ENCODE results near the gene CYB561A3. TPM values are rescaled to one million over a fixed set of nuclear protein-coding genes. Genes with fewer than 3 reads are reported as not detected.

Gene CYB561A3
- total and polyA plus RNA-seq, 10 donors = 62.1 to 138 (median 91.4) TPM

DNA sequence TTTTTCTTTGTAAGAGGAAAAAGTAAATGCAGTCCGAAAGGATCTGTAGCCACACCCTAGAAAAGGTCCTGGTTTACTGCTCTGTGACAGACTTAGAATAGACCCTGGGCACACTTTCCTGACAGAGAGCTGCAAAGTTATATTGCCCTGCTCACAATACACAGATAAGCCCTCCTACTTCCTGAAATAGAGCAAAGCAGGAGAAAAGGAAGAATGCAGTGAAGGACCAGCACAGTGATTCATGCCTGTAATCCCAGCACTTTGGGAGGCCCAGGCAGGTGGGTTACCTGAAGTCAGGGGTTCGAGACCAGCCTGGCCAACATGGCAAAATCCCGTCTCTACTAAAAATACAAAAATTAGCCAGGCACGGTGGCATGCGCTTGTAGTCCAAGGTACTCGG is 2.2 kb downstream of the CYB561A3 start:
- TF ChIP-seq, protein P1, sequence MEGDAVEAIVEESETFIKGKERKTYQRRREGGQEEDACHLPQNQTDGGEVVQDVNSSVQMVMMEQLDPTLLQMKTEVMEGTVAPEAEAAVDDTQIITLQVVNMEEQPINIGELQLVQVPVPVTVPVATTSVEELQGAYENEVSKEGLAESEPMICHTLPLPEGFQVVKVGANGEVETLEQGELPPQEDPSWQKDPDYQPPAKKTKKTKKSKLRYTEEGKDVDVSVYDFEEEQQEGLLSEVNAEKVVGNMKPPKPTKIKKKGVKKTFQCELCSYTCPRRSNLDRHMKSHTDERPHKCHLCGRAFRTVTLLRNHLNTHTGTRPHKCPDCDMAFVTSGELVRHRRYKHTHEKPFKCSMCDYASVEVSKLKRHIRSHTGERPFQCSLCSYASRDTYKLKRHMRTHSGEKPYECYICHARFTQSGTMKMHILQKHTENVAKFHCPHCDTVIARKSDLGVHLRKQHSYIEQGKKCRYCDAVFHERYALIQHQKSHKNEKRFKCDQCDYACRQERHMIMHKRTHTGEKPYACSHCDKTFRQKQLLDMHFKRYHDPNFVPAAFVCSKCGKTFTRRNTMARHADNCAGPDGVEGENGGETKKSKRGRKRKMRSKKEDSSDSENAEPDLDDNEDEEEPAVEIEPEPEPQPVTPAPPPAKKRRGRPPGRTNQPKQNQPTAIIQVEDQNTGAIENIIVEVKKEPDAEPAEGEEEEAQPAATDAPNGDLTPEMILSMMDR (IDR thresholded peaks at IDR 0.05 in 8 of 11, conservative IDR thresholded peaks at IDR 0.05 in 3 of 11) = no peak
- TF ChIP-seq POLR2A (IDR thresholded peaks at IDR 0.05) (no peak), POLR2AphosphoS5 (IDR thresholded peaks at IDR 0.05) (no peak)
- DNase-seq = no peak
- Histone ChIP-seq H3K27me3 (replicated peaks in 1 of 7) (no peaks in the 10 kb centered on the region), H3K4me1 (peaks cover 41 to 92% (median 81%) of the 10 kb centered on the region in 6 donors), H3K9me3 (no peaks in the 10 kb centered on the region), H3K4me3 (peak overlapping the region in 4 of 8 donors; percentile 59 to 93 (median 77)), H3K36me3 (peaks cover 0 to 31% (median 12%) of the 10 kb centered on the region in 6 donors), H3K27ac (peak overlapping the region in 6 of 8 donors; percentile 36 to 100 (median 99))
- WGBS, 5 donors = 62 to 76% (median 68%) methylated on average over 6 of the region's 6 CpGs
- intact Hi-C loops (cut with DNase I; ENCODE audit: low total_unique reads) = no loop called here

DNA sequence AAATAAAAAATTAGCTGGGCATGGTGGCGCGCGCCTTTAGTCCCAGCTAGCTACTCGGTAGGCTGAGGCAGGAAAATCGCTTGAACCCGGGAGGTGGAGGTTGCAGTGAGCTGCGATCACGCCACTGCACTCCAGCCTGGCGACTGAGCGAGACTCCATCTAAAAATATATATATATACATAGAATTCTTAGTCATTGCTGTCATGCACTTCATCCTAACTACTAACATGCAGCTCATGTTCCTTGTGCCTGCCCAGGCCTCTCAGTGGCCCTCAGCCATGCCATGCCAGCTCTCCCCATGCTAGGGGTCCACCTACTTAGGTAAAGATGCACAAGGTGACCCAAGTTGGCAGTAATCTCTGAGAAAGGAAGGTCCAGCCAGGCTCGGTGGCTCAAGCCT is 3.1 kb downstream of the CYB561A3 start:
- peak overlapping the region; percentile 22 to 100 (median 98) for H3K27ac ChIP-seq
- intact Hi-C loops (cut with DNase I; ENCODE audit: low total_unique reads) = no loop called here
- TF ChIP-seq POLR2A (IDR thresholded peaks at IDR 0.05) (no peak), POLR2AphosphoS5 (IDR thresholded peaks at IDR 0.05) (no peak)
- TF ChIP-seq, protein P1 (IDR thresholded peaks at IDR 0.05 in 8 of 11, conservative IDR thresholded peaks at IDR 0.05 in 3 of 11) = no peak
- H3K27me3 ChIP-seq (replicated peaks in 1 of 7) = no peaks in the 10 kb centered on the region
- peaks cover 0 to 31% (median 10%) of the 10 kb centered on the region in 6 donors for H3K36me3 ChIP-seq
- WGBS, 5 donors = 88 to 95% (median 93%) methylated on average over 11 of the region's 11 CpGs
- peaks cover 40 to 92% (median 85%) of the 10 kb centered on the region in 6 donors for H3K4me1 ChIP-seq
- no peaks in the 10 kb centered on the region for H3K9me3 ChIP-seq
- peak overlapping the region in 1 of 8 donors; percentile 93 for H3K4me3 ChIP-seq
- no peak for DNase-seq

DNA sequence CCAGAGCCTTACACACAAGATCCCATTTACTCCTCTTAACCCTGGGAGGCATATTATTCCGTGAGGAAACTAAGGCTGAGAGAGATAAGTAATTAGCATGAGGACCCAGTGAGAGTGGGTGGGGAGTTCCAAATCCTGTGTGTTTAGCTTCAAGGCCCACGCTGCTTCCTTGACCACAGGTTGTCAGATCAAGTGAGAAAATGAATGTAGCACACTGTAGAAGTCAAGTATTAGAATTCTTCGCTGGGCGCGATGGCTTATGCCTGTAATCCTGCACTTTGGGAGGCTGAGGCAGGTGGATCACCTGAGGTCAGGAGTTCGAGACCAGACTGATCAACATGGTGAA is 3.8 kb downstream of the CYB561A3 start:
- Histone ChIP-seq H3K27me3 (replicated peaks in 1 of 7) (no peaks in the 10 kb centered on the region), H3K36me3 (peaks cover 0 to 37% (median 17%) of the 10 kb centered on the region in 6 donors), H3K27ac (peak overlapping the region; percentile 63 to 100 (median 88)), H3K4me1 (peaks cover 33 to 92% (median 84%) of the 10 kb centered on the region in 6 donors), H3K9me3 (no peaks in the 10 kb centered on the region), H3K4me3 (peak overlapping the region in 1 of 8 donors; percentile 63)
- WGBS, 5 donors = 66 to 81% (median 75%) methylated on average over 6 of the region's 6 CpGs
- intact Hi-C loops (cut with DNase I; ENCODE audit: low total_unique reads) = no loop called here
- no peak for DNase-seq
- TF ChIP-seq, protein P1 (IDR thresholded peaks at IDR 0.05 in 8 of 11, conservative IDR thresholded peaks at IDR 0.05 in 3 of 11) = no peak
- no peak for TF ChIP-seq POLR2A (IDR thresholded peaks at IDR 0.05)
- no peak for TF ChIP-seq POLR2AphosphoS5 (IDR thresholded peaks at IDR 0.05)

DNA sequence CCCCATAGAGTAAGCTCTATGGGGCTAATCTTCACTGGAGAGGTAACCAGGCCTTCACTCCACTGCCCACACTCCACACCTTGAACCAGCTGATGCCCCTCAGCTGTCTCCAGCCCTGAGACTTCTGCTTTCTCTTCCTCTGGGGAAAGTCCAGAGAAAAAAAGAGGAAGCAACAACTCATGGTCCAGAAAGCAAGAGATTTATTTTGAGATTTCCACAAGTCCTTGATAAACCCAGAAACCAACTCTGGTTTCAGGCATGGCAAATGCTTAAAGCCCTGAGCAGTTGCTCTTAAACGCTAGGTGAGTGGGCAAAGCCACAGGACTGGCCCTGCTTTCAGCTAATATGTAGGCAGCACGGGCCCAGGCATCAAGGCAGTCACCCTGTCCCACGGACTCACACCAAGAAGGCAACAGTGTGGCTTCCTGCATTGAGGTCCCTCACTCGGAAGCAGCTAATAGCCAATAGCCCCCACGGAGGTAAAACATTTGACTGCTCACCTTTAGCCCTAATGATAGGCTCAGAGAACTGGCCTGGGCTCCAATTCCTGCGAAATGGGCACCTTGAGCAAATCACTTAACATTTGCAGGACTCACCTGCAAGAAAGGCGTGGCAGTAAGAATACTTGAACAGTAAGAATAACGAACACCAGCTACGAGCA is 4.3 kb downstream of the CYB561A3 start:
- WGBS, 5 donors = 49 to 64% (median 53%) methylated on average over 6 to 9 of the region's 9 CpGs

More for the DNA sequence above, 4.3 kb downstream of the CYB561A3 start:
- H3K27me3 ChIP-seq (replicated peaks in 1 of 7) = no peaks in the 10 kb centered on the region
- H3K4me1 ChIP-seq = peaks cover 31 to 92% (median 80%) of the 10 kb centered on the region in 6 donors
- no peak for TF ChIP-seq POLR2A (IDR thresholded peaks at IDR 0.05)
- TF ChIP-seq POLR2AphosphoS5 (IDR thresholded peaks at IDR 0.05) = peak in 2 of 3 donors; percentile 53 to 80
- H3K36me3 ChIP-seq = peaks cover 0 to 42% (median 22%) of the 10 kb centered on the region in 6 donors
- no peaks in the 10 kb centered on the region for H3K9me3 ChIP-seq
- DNase-seq = peak; percentile 86
- intact Hi-C loops (cut with DNase I; ENCODE audit: low total_unique reads) = no loop called here
- peak overlapping the region in 2 of 8 donors; percentile 26 to 63 for H3K4me3 ChIP-seq
- peak overlapping the region; percentile 63 to 100 (median 88) for H3K27ac ChIP-seq

Measured in spleen (tissue), 11 donors.